Measurements from ENCODE around the gene ZNF92.

GRCh38 chr7:65373608-65374351 lies at the start of gene ZNF92:
- TF ChIP-seq EZH2phosphoT487 (IDR thresholded peaks at IDR 0.05; ENCODE audit: borderline replicate concordance, low read length) (no peak), CTCF (IDR thresholded peaks at IDR 0.05; ENCODE audit: low read depth, low read length, poor library complexity, severe bottlenecking) (no peak)
